ENCODE results near the gene MCEMP1. TPM values are rescaled to one million over a fixed set of nuclear protein-coding genes. Genes with fewer than 3 reads are reported as not detected.

MCEMP1 gene
- total RNA-seq, 4 donors from 2014 or later, result not detected

DNA sequence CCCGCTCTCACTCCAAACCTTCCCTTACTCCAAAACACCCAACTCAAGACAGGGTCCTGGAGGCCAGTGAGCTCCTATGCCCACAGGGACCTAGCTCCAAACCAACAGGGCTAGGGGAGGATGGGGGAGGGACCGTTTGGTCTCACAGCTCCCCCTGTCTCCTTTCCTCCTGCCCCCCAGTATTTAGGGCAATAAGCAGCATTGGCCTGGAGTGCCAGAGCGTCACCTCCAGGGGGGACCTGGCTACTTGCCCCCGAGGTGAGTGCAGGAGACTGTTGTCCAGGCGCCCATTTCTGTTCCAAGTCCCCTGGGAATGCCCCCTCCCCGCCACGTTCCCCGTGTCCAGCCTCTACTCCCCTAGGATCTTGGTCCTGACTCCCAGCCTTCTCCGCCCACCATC lies 7.2 kb upstream of the MCEMP1 start:
- no peaks in the 10 kb centered on the region for H3K36me3 ChIP-seq
- DNase-seq, result no peak
- no peaks in the 10 kb centered on the region for H3K9me3 ChIP-seq
- TF ChIP-seq, protein P1, sequence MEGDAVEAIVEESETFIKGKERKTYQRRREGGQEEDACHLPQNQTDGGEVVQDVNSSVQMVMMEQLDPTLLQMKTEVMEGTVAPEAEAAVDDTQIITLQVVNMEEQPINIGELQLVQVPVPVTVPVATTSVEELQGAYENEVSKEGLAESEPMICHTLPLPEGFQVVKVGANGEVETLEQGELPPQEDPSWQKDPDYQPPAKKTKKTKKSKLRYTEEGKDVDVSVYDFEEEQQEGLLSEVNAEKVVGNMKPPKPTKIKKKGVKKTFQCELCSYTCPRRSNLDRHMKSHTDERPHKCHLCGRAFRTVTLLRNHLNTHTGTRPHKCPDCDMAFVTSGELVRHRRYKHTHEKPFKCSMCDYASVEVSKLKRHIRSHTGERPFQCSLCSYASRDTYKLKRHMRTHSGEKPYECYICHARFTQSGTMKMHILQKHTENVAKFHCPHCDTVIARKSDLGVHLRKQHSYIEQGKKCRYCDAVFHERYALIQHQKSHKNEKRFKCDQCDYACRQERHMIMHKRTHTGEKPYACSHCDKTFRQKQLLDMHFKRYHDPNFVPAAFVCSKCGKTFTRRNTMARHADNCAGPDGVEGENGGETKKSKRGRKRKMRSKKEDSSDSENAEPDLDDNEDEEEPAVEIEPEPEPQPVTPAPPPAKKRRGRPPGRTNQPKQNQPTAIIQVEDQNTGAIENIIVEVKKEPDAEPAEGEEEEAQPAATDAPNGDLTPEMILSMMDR (IDR thresholded peaks at IDR 0.05), result no peak
- no peak for TF ChIP-seq POLR2A (IDR thresholded peaks at IDR 0.05)
- no peak overlapping the region for H3K4me3 ChIP-seq
- H3K27ac ChIP-seq, result no peak overlapping the region
- no peaks in the 10 kb centered on the region for H3K27me3 ChIP-seq
- no peaks in the 10 kb centered on the region for H3K4me1 ChIP-seq

DNA sequence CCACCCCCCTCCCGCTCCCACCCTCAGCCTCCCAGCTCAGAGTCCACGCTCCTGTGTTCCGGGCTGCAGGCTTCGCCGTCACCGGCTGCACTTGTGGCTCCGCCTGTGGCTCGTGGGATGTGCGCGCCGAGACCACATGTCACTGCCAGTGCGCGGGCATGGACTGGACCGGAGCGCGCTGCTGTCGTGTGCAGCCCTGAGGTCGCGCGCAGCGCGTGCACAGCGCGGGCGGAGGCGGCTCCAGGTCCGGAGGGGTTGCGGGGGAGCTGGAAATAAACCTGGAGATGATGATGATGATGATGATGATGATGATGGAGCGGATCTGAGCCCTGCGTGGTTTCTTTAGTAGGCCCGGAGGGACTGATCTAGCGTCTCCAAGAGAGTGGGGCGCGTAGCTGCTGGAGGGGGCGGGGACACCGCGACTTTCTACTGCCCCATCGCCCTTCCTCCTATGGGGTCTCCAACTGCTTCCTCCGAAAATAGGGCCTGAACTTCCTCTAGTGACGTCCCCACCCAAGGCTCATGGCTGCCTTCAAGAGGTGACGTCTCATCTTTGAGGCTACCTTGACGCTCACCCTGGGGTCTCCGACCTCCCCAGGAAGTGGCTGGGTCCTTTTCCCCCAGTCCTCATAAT lies 6.6 kb upstream of the MCEMP1 start:
- H3K4me3 ChIP-seq, result no peak overlapping the region
- DNase-seq, result no peak

DNA sequence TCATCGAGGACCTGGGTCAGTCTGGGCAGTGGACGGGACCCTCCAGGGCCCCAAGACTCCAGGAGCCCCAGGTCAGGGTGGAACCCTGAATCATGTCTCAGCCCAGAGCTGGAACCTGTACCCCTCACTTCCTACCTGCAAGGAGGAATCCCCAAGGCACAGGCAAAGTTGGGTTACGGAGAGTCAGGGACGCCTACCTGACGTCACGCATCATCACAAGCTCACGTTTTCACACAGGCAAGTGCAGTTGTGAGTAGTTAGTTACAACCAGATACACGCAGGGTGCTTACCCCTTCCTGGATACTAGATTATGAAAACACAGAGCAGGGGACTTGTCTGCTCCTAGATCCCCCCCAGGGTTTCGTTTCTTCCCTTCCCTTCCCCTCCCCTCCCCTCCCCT lies 6.1 kb upstream of the MCEMP1 start:
- TF ChIP-seq POLR2A (IDR thresholded peaks at IDR 0.05), result no peak
- TF ChIP-seq, protein P1 (IDR thresholded peaks at IDR 0.05), result no peak
- H3K9me3 ChIP-seq, result no peaks in the 10 kb centered on the region
- no peaks in the 10 kb centered on the region for H3K27me3 ChIP-seq
- H3K4me3 ChIP-seq, result no peak overlapping the region
- H3K4me1 ChIP-seq, result no peaks in the 10 kb centered on the region
- no peaks in the 10 kb centered on the region for H3K36me3 ChIP-seq
- no peak for DNase-seq
- H3K27ac ChIP-seq, result no peak overlapping the region

More for the DNA sequence above, 6.6 kb upstream of the MCEMP1 start:
- H3K27me3 ChIP-seq, result no peaks in the 10 kb centered on the region
- no peak overlapping the region for H3K27ac ChIP-seq
- H3K4me1 ChIP-seq, result no peaks in the 10 kb centered on the region
- no peaks in the 10 kb centered on the region for H3K9me3 ChIP-seq
- TF ChIP-seq POLR2A (IDR thresholded peaks at IDR 0.05), result no peak
- TF ChIP-seq, protein P1 (IDR thresholded peaks at IDR 0.05), result no peak
- no peaks in the 10 kb centered on the region for H3K36me3 ChIP-seq

DNA sequence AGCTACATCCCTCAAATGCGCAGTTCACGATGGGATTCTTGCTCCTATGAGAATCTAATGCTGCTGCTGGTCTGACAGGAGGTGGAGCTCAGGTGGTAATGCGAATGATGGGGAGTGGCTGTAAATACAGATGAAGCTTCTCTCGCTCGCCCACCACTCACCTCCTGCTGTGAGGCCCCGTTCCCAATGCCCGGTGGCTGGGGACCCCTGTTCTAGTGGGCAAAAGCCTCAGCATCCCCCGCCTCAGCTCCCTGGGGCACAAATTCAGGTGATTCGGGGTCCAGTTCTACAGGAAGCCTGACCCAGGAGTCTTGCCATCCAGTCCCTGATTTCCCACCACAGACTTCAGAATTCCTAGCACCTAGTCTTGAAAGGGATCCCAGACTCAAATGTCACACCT lies 4.4 kb upstream of the MCEMP1 start:
- no peak overlapping the region for H3K27ac ChIP-seq
- H3K36me3 ChIP-seq, result no peaks in the 10 kb centered on the region
- DNase-seq, result no peak
- H3K9me3 ChIP-seq, result no peaks in the 10 kb centered on the region
- H3K4me3 ChIP-seq, result no peak overlapping the region
- H3K4me1 ChIP-seq, result no peaks in the 10 kb centered on the region
- no peaks in the 10 kb centered on the region for H3K27me3 ChIP-seq
- TF ChIP-seq, protein P1 (IDR thresholded peaks at IDR 0.05), result no peak

DNA sequence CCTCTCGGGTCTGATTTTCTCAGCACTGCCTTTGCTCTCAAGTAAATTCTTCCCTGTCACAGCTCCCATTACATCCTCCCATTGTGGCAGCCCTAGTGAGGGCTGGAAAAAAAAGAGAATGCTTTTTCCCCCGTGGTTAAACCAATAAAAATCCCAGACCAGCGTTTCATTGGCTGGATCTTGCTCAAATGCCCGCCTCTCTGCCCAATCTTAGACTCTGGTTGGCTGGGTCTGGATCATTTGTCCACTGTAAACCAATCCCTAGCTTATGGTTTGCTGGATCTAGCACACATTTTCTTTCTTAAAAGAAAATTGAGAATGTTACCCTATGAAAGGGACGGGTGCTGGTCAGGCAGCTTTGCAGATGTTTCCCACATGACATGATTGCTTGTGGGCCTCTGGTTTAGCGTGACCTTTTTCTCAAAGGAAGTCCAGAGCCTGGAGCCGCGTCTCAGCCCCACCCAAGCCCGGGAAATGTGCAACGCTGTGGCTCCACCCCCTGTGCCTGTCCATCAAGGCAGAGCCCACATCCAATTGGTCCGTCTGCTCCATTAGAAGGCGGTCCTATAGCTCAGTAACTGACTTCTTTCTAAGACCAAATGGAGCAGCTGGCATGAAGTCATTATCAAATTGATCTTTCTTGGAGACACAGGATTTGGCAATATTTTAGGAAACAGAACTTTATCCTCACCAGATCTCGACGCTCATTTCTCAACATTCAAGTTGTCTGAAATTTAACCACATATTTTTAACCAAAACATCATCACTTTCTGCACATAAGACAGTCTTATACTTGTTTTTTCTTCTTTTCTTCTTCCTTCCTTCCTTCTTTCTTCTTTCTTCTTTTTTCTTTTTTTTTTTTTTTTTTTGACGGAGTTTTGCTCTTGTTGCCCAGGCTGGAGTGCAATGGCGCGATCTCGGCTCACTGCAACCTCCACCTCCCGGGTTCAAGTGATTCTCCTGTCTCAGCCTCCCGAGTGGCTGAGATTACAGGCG lies 2.6 kb upstream of the MCEMP1 start:
- TF ChIP-seq, protein P1 (IDR thresholded peaks at IDR 0.05), result no peak
- TF ChIP-seq POLR2A (IDR thresholded peaks at IDR 0.05), result no peak
- no peak overlapping the region for H3K4me3 ChIP-seq
- H3K27me3 ChIP-seq, result no peaks in the 10 kb centered on the region
- H3K4me1 ChIP-seq, result peaks cover 0 to under 1% (median 0%) of the 10 kb centered on the region in 4 donors
- H3K27ac ChIP-seq, result no peak overlapping the region
- H3K36me3 ChIP-seq, result no peaks in the 10 kb centered on the region
- no peaks in the 10 kb centered on the region for H3K9me3 ChIP-seq
- DNase-seq, result peak in 2 of 3 donors; percentile 73 to 79
